ENCODE data around the gene SPOPL. TPM values are rescaled to one million over a fixed set of nuclear protein-coding genes. Genes with fewer than 3 reads are reported as not detected.

The SPOPL gene
- total RNA-seq, 1 experiment from 2014 or later, result 21.8 TPM

- Histone ChIP-seq H3K27me3 (ENCODE audit: control insufficient read depth, insufficient read depth, low read length) (no peaks in the 10 kb centered on the region), H3K27ac (ENCODE audit: low read length) (no peak overlapping the region), H3K4me1 (ENCODE audit: control insufficient read depth, insufficient read depth, low read length) (no peaks in the 10 kb centered on the region), H3K36me3 (ENCODE audit: control insufficient read depth, insufficient read depth, low read length) (no peaks in the 10 kb centered on the region; the same call in 1 of the 2 replicates), H3K4me3 (ENCODE audit: low read depth in 2 of 2, low read length in 2 of 2) (no peak overlapping the region), H3K9me3 (ENCODE audit: control insufficient read depth, insufficient read depth, low read depth, low read length) (no peaks in the 10 kb centered on the region)
- TF ChIP-seq POLR2AphosphoS5 (IDR thresholded peaks at IDR 0.05; ENCODE audit: low read depth, low read length) (no peak), CTCF (IDR thresholded peaks at IDR 0.05) (no peak), TCF7L2 (IDR thresholded peaks at IDR 0.05; ENCODE audit: low read depth, low read length) (no peak), REST (IDR thresholded peaks at IDR 0.05; ENCODE audit: insufficient read depth in 1 of 2, low read depth in 2 of 2, low read length in 1 of 2) (no peak), SIN3A (IDR thresholded peaks at IDR 0.05; ENCODE audit: borderline replicate concordance, insufficient read depth, low read depth, low read length) (no peak)
- POLR2A ChIA-PET, result interaction anchor here (0.6 kb wide), 1 partner anchor 9 kb away, joined by 4 read pairs; no protein-coding TSS in a partner anchor
- DNase-seq (ENCODE audit: low read depth, low spot score) (no peak), ATAC-seq (no peak)
- in situ Hi-C loops (cut with HindIII; ENCODE audit: low pct_unique_long_range_greater_than_20kb, low sequenced_read_pairs) (no loop called here), intact Hi-C loops (cut with micrococcal nuclease; ENCODE audit: unreplicated experiment) (no loop called here)
- CTCF ChIA-PET, result interaction anchor here (0.7 kb wide), 1 partner anchor 58 kb away, joined by 4 read pairs; no protein-coding TSS in a partner anchor
- no TSS peak for BruUV-seq (replicated peaks)
These were observed 52.6 kb downstream of the SPOPL start for GRCh38 chr2:138554123-138554522.

GRCh38 chr2:138559641-138560040 is 58.1 kb downstream of the SPOPL start:
- BruUV-seq (replicated peaks), result no TSS peak
- TF ChIP-seq SIN3A (IDR thresholded peaks at IDR 0.05; ENCODE audit: borderline replicate concordance, insufficient read depth, low read depth, low read length) (no peak), CTCF (IDR thresholded peaks at IDR 0.05) (no peak), REST (IDR thresholded peaks at IDR 0.05; ENCODE audit: insufficient read depth in 1 of 2, low read depth in 2 of 2, low read length in 1 of 2) (no peak)
- H3K9me3 ChIP-seq (ENCODE audit: control insufficient read depth, insufficient read depth, low read depth, low read length), result no peaks in the 10 kb centered on the region
- no peak for ATAC-seq
- no peak overlapping the region for H3K27ac ChIP-seq (ENCODE audit: low read length)
- H3K4me1 ChIP-seq (ENCODE audit: control insufficient read depth, insufficient read depth, low read length), result no peaks in the 10 kb centered on the region
- no peaks in the 10 kb centered on the region for H3K27me3 ChIP-seq (ENCODE audit: control insufficient read depth, insufficient read depth, low read length)
- in situ Hi-C loops (cut with HindIII; ENCODE audit: low pct_unique_long_range_greater_than_20kb, low sequenced_read_pairs) (no loop called here), intact Hi-C loops (cut with micrococcal nuclease; ENCODE audit: unreplicated experiment) (no loop called here)
- H3K4me3 ChIP-seq (ENCODE audit: low read depth in 2 of 2, low read length in 2 of 2), result no peak overlapping the region
- ChIA-PET CTCF (no interaction called here), POLR2A (no interaction called here)
- no peak for DNase-seq (ENCODE audit: low read depth, low spot score)
- H3K36me3 ChIP-seq (ENCODE audit: control insufficient read depth, insufficient read depth, low read length), result no peaks in the 10 kb centered on the region; the same call in 1 of the 2 replicates

All from Panc1 (cell line).